Common myeloid progenitor, CD34-positive (primary cell): ENCODE measurements around the gene GATAD2A.

Experiments used
- CTCF ChIA-PET: fragments of 350-600 bp; sonication (Branson Sonifier 250); formaldehyde crosslinking; loops from one replicate; lab custom pipeline; 2021; ENCODE audit warnings: antibody characterized with exemption; lab: Charles Lee
- POLR2A ChIA-PET: fragments of 350-600 bp; sonication (Branson Sonifier 250); formaldehyde crosslinking; loops from one replicate; lab custom pipeline; 2021; ENCODE audit warnings: antibody characterized with exemption; lab: Charles Lee
- DNase-seq, 3 donors: peaks; one replicate each; pipeline versions ENCODE4 v3.0.0 to v3.0.0-alpha.2; 2013
- H3K27ac ChIP-seq, 2 experiments: 1 replicate in 1 of 2; 2 replicates in 1 of 2; pipeline ENCODE4 v1.7.0; 2013; ENCODE audit warnings: inconsistent platforms in 2 of 2, low read length in 2 of 2, mild to moderate bottlenecking in 2 of 2, low read depth in 1 of 2, moderate library complexity in 1 of 2; ENCODE audit not compliant: severe bottlenecking in 2 of 2, insufficient read depth in 1 of 2, poor library complexity in 1 of 2
- H3K27me3 ChIP-seq, 5 experiments: replicated peaks in 2 of 5; 1 replicate in 3 of 5; 2 replicates in 2 of 5; pipeline versions ENCODE4 v1.6.1 to v1.7.0; 2013; ENCODE audit warnings: low read length in 4 of 5, mild to moderate bottlenecking in 2 of 5, moderate library complexity in 2 of 5, inconsistent platforms in 1 of 5; ENCODE audit not compliant: insufficient read depth in 5 of 5, control insufficient read depth in 4 of 5
- H3K36me3 ChIP-seq, 4 experiments: 1 replicate in 2 of 4; 2 replicates in 2 of 4; pipeline versions ENCODE4 v1.6.1 to v1.7.0; 2013; ENCODE audit warnings: low read length in 3 of 4, control low read depth in 1 of 4, mild to moderate bottlenecking in 1 of 4; ENCODE audit not compliant: control insufficient read depth in 4 of 4, insufficient read depth in 4 of 4
- H3K4me1 ChIP-seq, 4 experiments: 1 replicate in 3 of 4; 2 replicates in 1 of 4; pipeline versions ENCODE4 v1.6.1 to v1.7.1; 2013; ENCODE audit warnings: low read length in 3 of 4, mild to moderate bottlenecking in 3 of 4, control low read depth in 1 of 4, inconsistent platforms in 1 of 4, moderate library complexity in 1 of 4; ENCODE audit not compliant: control insufficient read depth in 4 of 4, insufficient read depth in 4 of 4; ENCODE audit errors: control extremely low read depth in 1 of 4
- H3K4me3 ChIP-seq, 7 experiments: 1 replicate in 4 of 7; 2 replicates in 3 of 7; pipeline versions ENCODE4 v1.5.1 to v1.7.0; 2013; ENCODE audit warnings: mild to moderate bottlenecking in 7 of 7, low read length in 6 of 7, moderate library complexity in 6 of 7, inconsistent platforms in 2 of 7, low read depth in 2 of 7, control low read depth in 1 of 7; ENCODE audit not compliant: insufficient read depth in 4 of 7, control insufficient read depth in 1 of 7; ENCODE audit errors: extremely low read depth in 1 of 7
- H3K9me3 ChIP-seq, 5 experiments: 1 replicate in 4 of 5; 2 replicates in 1 of 5; pipeline versions ENCODE4 v1.6.1 to v1.7.1; 2013; ENCODE audit warnings: low read length in 4 of 5, mild to moderate bottlenecking in 2 of 5, inconsistent platforms in 1 of 5, low read depth in 1 of 5, moderate library complexity in 1 of 5; ENCODE audit not compliant: control insufficient read depth in 4 of 5, insufficient read depth in 2 of 5; ENCODE audit errors: control extremely low read depth in 1 of 5
- WGBS: methylation state at CpG from one replicate; pipeline ENCODE4 v1.1.5; 2013; ENCODE audit not compliant: insufficient coverage; 5-methylcytosine and 5-hydroxymethylcytosine counted together

The GATAD2A gene

GRCh38 chr19:19416280-19416679 lies 10.8 kb downstream of the GATAD2A start:
- 80% methylated on average over 1 of the region's 1 CpG for WGBS
- Histone ChIP-seq H3K4me3 (no peak overlapping the region), H3K4me1 (peaks cover 3 to 39% (median 25%) of the 10 kb centered on the region in 4 experiments), H3K36me3 (peaks cover 0 to 22% (median 0%) of the 10 kb centered on the region in 4 experiments), H3K27ac (no peak overlapping the region), H3K9me3 (no peaks in the 10 kb centered on the region), H3K27me3 (no peaks in the 10 kb centered on the region)
- POLR2A ChIA-PET: no interaction called here
- no peak for DNase-seq
- CTCF ChIA-PET: interaction anchor here (1.3 to 3.1 kb wide), 4 partner anchors 11 to 59 kb away, joined by 3 to 14 read pairs (median 10); partner anchors contain the start of gene GATAD2A

GRCh38 chr19:19417046-19417445 lies 11.6 kb downstream of the GATAD2A start:
- ChIA-PET POLR2A (no interaction called here), CTCF (interaction anchor here (1.3 to 3.1 kb wide), 4 partner anchors 10 to 59 kb away, joined by 3 to 14 read pairs (median 10); partner anchors contain the start of gene GATAD2A)
- DNase-seq: no peak
- H3K27me3 ChIP-seq: no peaks in the 10 kb centered on the region
- H3K9me3 ChIP-seq: no peaks in the 10 kb centered on the region
- 93% methylated on average over 3 of the region's 5 CpGs for WGBS
- H3K36me3 ChIP-seq: peaks cover 0 to 21% (median 0%) of the 10 kb centered on the region in 4 experiments
- H3K4me3 ChIP-seq: no peak overlapping the region
- peaks cover 3 to 40% (median 28%) of the 10 kb centered on the region in 4 experiments for H3K4me1 ChIP-seq
- H3K27ac ChIP-seq: no peak overlapping the region

DNA sequence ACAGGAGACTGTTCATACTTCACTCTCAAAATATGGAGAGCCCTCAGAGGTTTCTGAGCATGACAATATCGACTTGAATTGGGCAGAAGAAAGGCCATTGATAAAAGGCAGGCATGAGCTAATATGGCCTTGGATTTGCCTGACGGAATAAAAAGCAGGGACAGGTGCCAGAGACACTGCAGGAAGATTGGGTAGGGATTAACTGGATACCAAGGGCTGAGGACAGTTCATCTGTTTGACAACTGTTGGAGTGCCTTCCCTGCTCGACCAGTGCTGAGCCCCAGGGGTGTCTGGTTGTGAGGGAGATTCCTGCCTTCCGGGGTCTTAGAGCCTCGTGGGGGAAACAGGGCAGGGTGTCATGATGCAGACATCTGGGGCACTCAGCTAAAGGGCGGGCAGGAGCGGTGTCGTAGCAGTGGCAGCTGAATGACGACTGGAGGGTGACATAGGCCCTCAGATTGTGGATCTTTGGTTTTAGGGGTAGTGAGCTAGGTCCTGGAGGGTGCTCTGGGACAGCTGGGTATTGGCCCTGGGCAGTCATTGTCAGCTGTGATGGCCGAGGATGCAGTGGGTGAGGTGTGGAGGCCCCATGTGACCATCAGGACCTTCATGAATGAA lies 12.3 kb downstream of the GATAD2A start:
- Histone ChIP-seq H3K36me3 (peaks cover 0 to 21% (median 0%) of the 10 kb centered on the region in 4 experiments), H3K4me3 (no peak overlapping the region), H3K4me1 (peaks cover 3 to 40% (median 28%) of the 10 kb centered on the region in 4 experiments), H3K9me3 (no peaks in the 10 kb centered on the region), H3K27me3 (no peaks in the 10 kb centered on the region), H3K27ac (no peak overlapping the region)
- WGBS: 91% methylated on average over 10 of the region's 10 CpGs
- peak in 1 of 3 donors; percentile 32 for DNase-seq
- CTCF ChIA-PET: interaction anchor here (1.1 to 3.1 kb wide), 8 partner anchors 9 to 65 kb away, joined by 3 to 14 read pairs (median 6); partner anchors contain the start of gene GATAD2A
- POLR2A ChIA-PET: no interaction called here

- Histone ChIP-seq H3K9me3 (no peaks in the 10 kb centered on the region), H3K27ac (no peak overlapping the region), H3K27me3 (no peaks in the 10 kb centered on the region), H3K36me3 (peaks cover 0 to 18% (median 0%) of the 10 kb centered on the region in 4 experiments), H3K4me1 (peaks cover 3 to 40% (median 28%) of the 10 kb centered on the region in 4 experiments), H3K4me3 (no peak overlapping the region)
- 28% methylated on average over 7 of the region's 8 CpGs for WGBS
- ChIA-PET CTCF (interaction anchor here (1.1 to 3.1 kb wide), 6 partner anchors 8 to 66 kb away, joined by 3 to 14 read pairs (median 7); partner anchors contain the start of gene GATAD2A), POLR2A (no interaction called here)
- no peak for DNase-seq
These were observed 13.2 kb downstream of the GATAD2A start for GRCh38 chr19:19418555-19419260.

GRCh38 chr19:19420570-19421298 lies 15.3 kb downstream of the GATAD2A start:
- POLR2A ChIA-PET: no interaction called here

GRCh38 chr19:19421299-19421696 lies 15.8 kb downstream of the GATAD2A start:
- H3K9me3 ChIP-seq: no peaks in the 10 kb centered on the region
- H3K4me1 ChIP-seq: peaks cover 3 to 37% (median 28%) of the 10 kb centered on the region in 4 experiments
- CTCF ChIA-PET: no interaction called here
- WGBS: 98% methylated on average over 8 of the region's 9 CpGs
- POLR2A ChIA-PET: no interaction called here
- peaks cover 0 to 21% (median 0%) of the 10 kb centered on the region in 4 experiments for H3K36me3 ChIP-seq
- no peak for DNase-seq
- no peaks in the 10 kb centered on the region for H3K27me3 ChIP-seq
- H3K4me3 ChIP-seq: no peak overlapping the region
- peak overlapping the region in 1 of 2 experiments; percentile 54 for H3K27ac ChIP-seq

More at GRCh38 chr19:19420570-19421298, 15.3 kb downstream of the GATAD2A start:
- Histone ChIP-seq H3K4me3 (no peak overlapping the region), H3K9me3 (no peaks in the 10 kb centered on the region), H3K4me1 (peaks cover 3 to 40% (median 28%) of the 10 kb centered on the region in 4 experiments), H3K27ac (no peak overlapping the region), H3K36me3 (peaks cover 0 to 18% (median 0%) of the 10 kb centered on the region in 4 experiments), H3K27me3 (no peaks in the 10 kb centered on the region)
- CTCF ChIA-PET: no interaction called here
- DNase-seq: peak; percentile 16 to 76 (median 69)
- 96% methylated on average over 14 of the region's 21 CpGs for WGBS
